Peyer's patch (tissue), 4 donors: ENCODE data around the gene AKAIN1. TPM values are rescaled to one million over a fixed set of nuclear protein-coding genes. Genes with fewer than 3 reads are reported as not detected.
A peak's percentile ranks its signal among the peaks of the same experiment; 100 is the strongest.

Experiments used
- DNase-seq, 3 donors: peaks; one replicate each; pipeline ENCODE4 v3.0.0-alpha.2; 2017 to 2019
- H3K27ac ChIP-seq, 4 donors: fragments of 200-600 bp; sonication (generic); one replicate each; pipeline ENCODE4 v1.5.1; 2016 to 2019
- H3K27me3 ChIP-seq, 2 donors: fragments of 200-600 bp; sonication (generic); one replicate each; pipeline ENCODE4 v1.5.1; 2019
- H3K36me3 ChIP-seq, 3 donors: fragments of 200-600 bp; sonication (generic); one replicate each; pipeline ENCODE4 v1.5.1; 2016 to 2019
- H3K4me1 ChIP-seq, 4 donors: fragments of 200-600 bp; sonication (generic); one replicate each; pipeline ENCODE4 v1.5.1; 2016 to 2019
- H3K4me3 ChIP-seq, 4 donors: fragments of 200-600 bp; sonication (generic); 1 replicate in 3 of 4; 2 replicates in 1 of 4; pipeline ENCODE4 v1.5.1; 2016 to 2019; ENCODE audit warnings: mild to moderate bottlenecking in 1 of 4
- H3K9me3 ChIP-seq, 4 donors: fragments of 200-600 bp; sonication (generic); one replicate each; pipeline ENCODE4 v1.5.1; 2016 to 2019; ENCODE audit warnings: mild to moderate bottlenecking in 1 of 4
- POLR2A ChIP-seq, 2 donors: fragments of 450-650 bp; IDR thresholded peaks; one replicate each; pipeline ENCODE4 v1.5.1; 2017; ENCODE audit warnings: antibody characterized with exemption in 2 of 2, mild to moderate bottlenecking in 2 of 2, moderate library complexity in 2 of 2
- total RNA-seq, 4 donors: library from RNA; depleted of rRNA; stranded (reverse); fragments of >200 nt; gene quantifications; one replicate each; pipeline ENCODE4 v1.1.0, GENCODE V29; 2016
- TF ChIP-seq, protein P1 (sequence below), 6 experiments: fragments of 450-650 bp in 4 of 6; fragments of 200-600 bp in 2 of 6; sonication (generic) in 1 of 6; IDR thresholded peaks; one replicate each; pipeline ENCODE4 v1.5.1; 2017 to 2019; ENCODE audit warnings: antibody characterized with exemption in 6 of 6, mild to moderate bottlenecking in 3 of 6, moderate library complexity in 1 of 6

Gene AKAIN1
- total RNA-seq, 4 donors from 2014 or later, result not detected

DNA sequence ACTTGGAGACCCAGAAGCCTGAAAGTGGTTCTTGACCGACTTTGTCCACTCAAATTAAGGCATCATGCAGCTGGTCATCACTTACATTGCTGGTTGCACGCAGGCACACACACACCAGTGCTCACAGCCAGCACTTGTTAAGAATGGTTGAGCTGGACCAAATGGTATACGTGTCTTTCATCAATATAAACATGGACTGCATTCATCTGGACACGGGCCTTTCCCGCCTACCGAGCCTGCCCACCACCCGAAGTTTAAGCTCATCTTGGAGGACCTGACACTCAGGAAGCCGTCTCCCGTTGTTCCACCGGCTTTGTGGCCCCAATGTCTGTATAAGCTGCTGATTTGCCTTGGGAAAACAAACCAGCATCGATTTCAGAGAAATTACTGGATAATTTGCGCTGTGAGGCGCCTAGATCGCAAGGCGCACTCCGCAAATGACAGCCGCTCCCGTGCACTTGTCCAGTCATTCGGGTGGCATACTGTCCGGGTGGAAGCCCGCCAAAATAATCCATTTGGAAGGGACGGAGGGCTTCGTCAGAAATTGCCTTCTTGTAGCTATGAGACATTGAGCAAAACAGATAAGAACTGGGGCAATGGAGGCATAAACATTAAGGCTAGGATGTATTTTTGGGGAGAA, 40.1 kb upstream of the AKAIN1 start:
- H3K4me3 ChIP-seq, result peak overlapping the region; percentile 78 to 92 (median 87)
- H3K27me3 ChIP-seq, result no peaks in the 10 kb centered on the region
- peak overlapping the region; percentile 93 to 99 (median 98) for H3K27ac ChIP-seq
- peaks cover 0 to 31% (median 3%) of the 10 kb centered on the region in 4 donors for H3K4me1 ChIP-seq
- no peaks in the 10 kb centered on the region for H3K9me3 ChIP-seq
- TF ChIP-seq, protein P1, sequence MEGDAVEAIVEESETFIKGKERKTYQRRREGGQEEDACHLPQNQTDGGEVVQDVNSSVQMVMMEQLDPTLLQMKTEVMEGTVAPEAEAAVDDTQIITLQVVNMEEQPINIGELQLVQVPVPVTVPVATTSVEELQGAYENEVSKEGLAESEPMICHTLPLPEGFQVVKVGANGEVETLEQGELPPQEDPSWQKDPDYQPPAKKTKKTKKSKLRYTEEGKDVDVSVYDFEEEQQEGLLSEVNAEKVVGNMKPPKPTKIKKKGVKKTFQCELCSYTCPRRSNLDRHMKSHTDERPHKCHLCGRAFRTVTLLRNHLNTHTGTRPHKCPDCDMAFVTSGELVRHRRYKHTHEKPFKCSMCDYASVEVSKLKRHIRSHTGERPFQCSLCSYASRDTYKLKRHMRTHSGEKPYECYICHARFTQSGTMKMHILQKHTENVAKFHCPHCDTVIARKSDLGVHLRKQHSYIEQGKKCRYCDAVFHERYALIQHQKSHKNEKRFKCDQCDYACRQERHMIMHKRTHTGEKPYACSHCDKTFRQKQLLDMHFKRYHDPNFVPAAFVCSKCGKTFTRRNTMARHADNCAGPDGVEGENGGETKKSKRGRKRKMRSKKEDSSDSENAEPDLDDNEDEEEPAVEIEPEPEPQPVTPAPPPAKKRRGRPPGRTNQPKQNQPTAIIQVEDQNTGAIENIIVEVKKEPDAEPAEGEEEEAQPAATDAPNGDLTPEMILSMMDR (IDR thresholded peaks at IDR 0.05), result no peak
- TF ChIP-seq POLR2A (IDR thresholded peaks at IDR 0.05), result no peak
- peaks cover 0 to 14% (median 0%) of the 10 kb centered on the region in 3 donors for H3K36me3 ChIP-seq
- no peak for DNase-seq

DNA sequence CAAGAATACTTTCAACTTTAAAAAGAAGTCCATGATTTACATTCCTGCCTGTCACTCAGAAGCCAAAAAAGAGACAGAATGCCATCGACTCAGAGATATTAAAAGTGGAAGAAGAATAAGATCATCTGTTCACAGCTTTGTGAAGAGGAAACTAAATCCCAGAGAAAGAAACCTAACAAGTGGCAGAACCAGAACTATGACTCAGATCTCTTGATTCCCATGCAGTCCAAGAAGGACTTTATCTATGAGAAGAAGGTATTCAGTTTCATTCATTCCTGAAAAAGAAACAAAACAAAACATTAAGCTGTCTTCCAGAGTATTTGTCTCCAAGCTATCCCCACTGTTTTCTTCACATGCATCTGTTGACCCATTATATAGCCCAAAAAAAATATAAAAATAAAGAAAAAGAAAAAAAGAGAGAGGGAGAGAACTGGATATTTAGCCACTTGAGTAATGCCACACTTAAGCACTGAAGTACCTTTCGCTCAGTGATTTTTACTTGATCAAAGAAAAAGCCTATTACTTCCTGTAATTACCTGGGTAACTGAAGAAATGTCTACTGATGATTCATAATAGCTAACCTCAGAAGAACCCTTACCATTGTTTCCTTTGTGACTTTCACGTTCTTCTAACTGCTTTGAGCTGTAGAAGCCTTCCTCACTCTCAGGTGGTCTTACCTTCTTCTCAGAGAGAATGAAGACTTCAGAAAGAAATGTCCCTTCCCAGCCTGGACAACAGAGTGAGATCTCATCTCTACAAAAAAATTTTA, 17.7 kb upstream of the AKAIN1 start:
- no peak for DNase-seq
- H3K4me3 ChIP-seq, result no peak overlapping the region
- no peaks in the 10 kb centered on the region for H3K9me3 ChIP-seq
- no peak for TF ChIP-seq POLR2A (IDR thresholded peaks at IDR 0.05)
- TF ChIP-seq, protein P1 (IDR thresholded peaks at IDR 0.05), result no peak
- H3K36me3 ChIP-seq, result no peaks in the 10 kb centered on the region
- H3K27ac ChIP-seq, result no peak overlapping the region
- no peaks in the 10 kb centered on the region for H3K4me1 ChIP-seq
- no peaks in the 10 kb centered on the region for H3K27me3 ChIP-seq

DNA sequence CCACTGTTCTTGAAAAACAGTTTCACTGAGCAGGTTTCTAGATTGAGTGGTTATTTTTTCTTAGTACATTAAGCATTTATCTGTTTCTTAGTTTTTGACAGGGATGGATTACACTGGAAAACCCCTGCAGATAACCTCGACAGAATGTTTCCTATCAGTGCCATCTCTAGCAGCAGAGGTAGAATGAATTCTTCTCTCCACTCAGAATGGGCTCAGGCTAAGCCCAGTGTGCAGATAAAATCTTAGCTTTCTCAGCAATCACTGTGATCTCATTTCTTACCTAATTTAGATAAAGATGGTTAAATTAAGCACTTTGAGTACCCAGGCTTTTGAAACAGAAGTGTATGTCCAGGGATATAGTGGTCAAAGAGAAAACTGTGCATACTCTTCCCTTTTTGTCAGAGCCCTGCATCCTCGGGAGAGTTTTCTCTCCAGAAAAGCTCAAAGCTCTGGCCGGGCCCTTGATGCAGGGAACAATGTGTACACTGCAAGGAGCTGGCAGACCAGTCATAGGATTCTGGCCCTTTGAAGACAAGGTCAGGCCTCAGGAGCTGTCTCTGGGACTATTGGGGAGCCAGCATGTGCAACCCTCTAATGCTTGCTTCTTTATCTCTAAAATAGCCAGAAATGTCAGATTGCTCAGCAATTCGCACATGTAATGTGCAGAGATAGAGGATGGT, 10.6 kb upstream of the AKAIN1 start:
- Histone ChIP-seq H3K9me3 (no peaks in the 10 kb centered on the region), H3K27ac (no peak overlapping the region), H3K36me3 (no peaks in the 10 kb centered on the region), H3K27me3 (no peaks in the 10 kb centered on the region), H3K4me1 (no peaks in the 10 kb centered on the region), H3K4me3 (no peak overlapping the region)
- DNase-seq, result no peak
- TF ChIP-seq, protein P1 (IDR thresholded peaks at IDR 0.05), result no peak

DNA sequence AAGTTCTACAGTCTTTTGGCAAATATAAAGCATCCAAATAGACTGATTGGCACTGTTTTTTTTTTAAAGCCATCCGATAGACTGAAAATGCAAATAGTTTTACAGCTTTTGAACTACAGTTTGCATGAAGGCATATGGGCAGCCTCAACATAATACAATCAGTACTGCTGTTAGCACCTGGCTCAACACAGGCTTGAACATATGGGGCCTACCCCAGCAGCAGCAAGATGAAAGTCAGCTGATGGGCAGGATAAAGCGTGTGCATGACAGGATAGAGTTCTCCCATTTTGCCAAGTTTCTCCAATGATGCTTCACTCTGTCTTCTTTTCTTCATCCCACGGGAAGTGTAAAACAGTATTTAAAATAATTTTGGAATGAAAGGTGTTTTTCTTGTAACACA, 1.3 kb upstream of the AKAIN1 start:
- no peak for TF ChIP-seq POLR2A (IDR thresholded peaks at IDR 0.05)
- TF ChIP-seq, protein P1 (IDR thresholded peaks at IDR 0.05), result no peak
- no peak overlapping the region for H3K27ac ChIP-seq
- H3K27me3 ChIP-seq, result peaks cover 0 to 17% of the 10 kb centered on the region in 2 donors
- no peak overlapping the region for H3K4me3 ChIP-seq
- no peaks in the 10 kb centered on the region for H3K9me3 ChIP-seq
- no peak for DNase-seq
- no peaks in the 10 kb centered on the region for H3K4me1 ChIP-seq
- no peaks in the 10 kb centered on the region for H3K36me3 ChIP-seq

DNA sequence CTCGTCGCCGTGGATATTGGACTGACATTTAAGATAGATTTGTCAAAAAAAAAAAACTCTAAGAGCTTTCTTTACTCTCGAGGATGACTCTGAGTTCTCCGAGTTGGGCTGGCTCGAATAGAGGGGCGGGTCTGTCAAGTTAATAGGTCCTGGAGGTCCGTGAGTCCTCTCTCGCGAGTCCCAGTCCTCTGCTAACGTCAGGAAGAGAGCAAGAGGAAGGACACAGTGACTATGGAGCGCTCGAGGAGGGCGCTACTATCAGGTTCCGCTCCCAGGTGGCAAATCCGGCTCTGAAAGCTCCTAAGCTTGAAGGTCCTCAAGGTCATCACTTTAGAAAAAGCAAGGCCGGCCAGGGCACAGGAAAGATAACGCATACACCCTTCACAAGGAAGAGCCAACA, 404 bp upstream of the AKAIN1 start:
- H3K4me1 ChIP-seq, result no peaks in the 10 kb centered on the region
- no peak overlapping the region for H3K4me3 ChIP-seq
- TF ChIP-seq POLR2A (IDR thresholded peaks at IDR 0.05), result no peak
- TF ChIP-seq, protein P1 (IDR thresholded peaks at IDR 0.05), result no peak
- H3K27ac ChIP-seq, result no peak overlapping the region
- H3K36me3 ChIP-seq, result no peaks in the 10 kb centered on the region
- peaks cover 0 to 17% of the 10 kb centered on the region in 2 donors for H3K27me3 ChIP-seq
- DNase-seq, result no peak
- no peaks in the 10 kb centered on the region for H3K9me3 ChIP-seq
